ENCODE results near the gene CCDC91.
A peak's percentile ranks its signal among the peaks of the same experiment; 100 is the strongest.
"Not testable (repeated sequence)": the region's sequence is repeated elsewhere in the genome, so short reads cannot be mapped to it uniquely, and the experiment has no call there.

Gene CCDC91

GRCh38 chr12:28460420-28461130, 270.3 kb downstream of the CCDC91 start:
- peak; percentile 38 for DNase-seq (ENCODE audit: extremely low read depth, insufficient read length)
- Histone ChIP-seq H3K27me3 (replicated peaks; ENCODE audit: control insufficient read depth, insufficient read depth, low read length) (no peaks in the 10 kb centered on the region), H3K4me3 (replicated peaks; ENCODE audit: low read depth, low read length) (no peak overlapping the region), H3K36me3 (ENCODE audit: control insufficient read depth, insufficient read depth, low read length) (no peaks in the 10 kb centered on the region; the same call in 1 of the 2 replicates)
- no peak for TF ChIP-seq CTCF (IDR thresholded peaks at IDR 0.05; ENCODE audit: insufficient read depth, low read length, poor library complexity, severe bottlenecking)

- no peak for TF ChIP-seq CTCF (IDR thresholded peaks at IDR 0.05; ENCODE audit: insufficient read depth, low read length, poor library complexity, severe bottlenecking)
- DNase-seq (ENCODE audit: extremely low read depth, insufficient read length) = no peak
Observed at GRCh38 chr12:28463396-28463795, 273.1 kb downstream of the CCDC91 start.

GRCh38 chr12:28471762-28472161, 281.5 kb downstream of the CCDC91 start:
- not testable (repeated sequence) for H3K36me3 ChIP-seq (ENCODE audit: control insufficient read depth, insufficient read depth, low read length); DNase-seq (ENCODE audit: extremely low read depth, insufficient read length); H3K27me3 ChIP-seq (replicated peaks; ENCODE audit: control insufficient read depth, insufficient read depth, low read length); H3K4me3 ChIP-seq (replicated peaks; ENCODE audit: low read depth, low read length)

More at GRCh38 chr12:28463396-28463795, 273.1 kb downstream of the CCDC91 start:
- Histone ChIP-seq H3K4me3 (replicated peaks; ENCODE audit: low read depth, low read length) (no peak overlapping the region), H3K27me3 (replicated peaks; ENCODE audit: control insufficient read depth, insufficient read depth, low read length) (no peaks in the 10 kb centered on the region), H3K36me3 (ENCODE audit: control insufficient read depth, insufficient read depth, low read length) (no peaks in the 10 kb centered on the region; the same call in 1 of the 2 replicates)

DNA sequence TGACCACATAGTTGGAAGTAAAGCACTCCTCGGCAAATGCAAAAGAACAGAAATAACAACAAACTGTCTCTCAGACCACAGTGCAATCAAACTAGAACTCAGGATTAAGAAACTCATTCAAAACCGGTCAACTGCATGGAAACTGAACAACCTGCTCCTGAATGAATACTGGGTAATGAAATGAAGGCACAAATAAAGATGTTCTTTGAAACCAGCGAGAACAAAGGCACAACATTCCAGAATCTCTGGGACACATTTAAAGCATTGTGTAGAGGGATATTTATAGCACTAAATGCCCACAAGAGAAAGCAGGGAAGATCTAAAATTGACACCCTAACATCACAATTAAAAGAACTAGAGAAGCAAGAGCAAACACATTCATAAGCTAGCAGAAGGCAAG, 285.9 kb downstream of the CCDC91 start:
- H3K36me3 ChIP-seq (ENCODE audit: control insufficient read depth, insufficient read depth, low read length); H3K4me3 ChIP-seq (replicated peaks; ENCODE audit: low read depth, low read length); H3K27me3 ChIP-seq (replicated peaks; ENCODE audit: control insufficient read depth, insufficient read depth, low read length); DNase-seq (ENCODE audit: extremely low read depth, insufficient read length): not testable (repeated sequence)

GRCh38 chr12:28479097-28479496, 288.8 kb downstream of the CCDC91 start:
- not testable (repeated sequence) for H3K27me3 ChIP-seq (replicated peaks; ENCODE audit: control insufficient read depth, insufficient read depth, low read length); H3K4me3 ChIP-seq (replicated peaks; ENCODE audit: low read depth, low read length); DNase-seq (ENCODE audit: extremely low read depth, insufficient read length); H3K36me3 ChIP-seq (ENCODE audit: control insufficient read depth, insufficient read depth, low read length)

GRCh38 chr12:28479683-28480082, 289.4 kb downstream of the CCDC91 start:
- Histone ChIP-seq H3K4me3 (replicated peaks; ENCODE audit: low read depth, low read length) (no peak overlapping the region), H3K27me3 (replicated peaks; ENCODE audit: control insufficient read depth, insufficient read depth, low read length) (no peaks in the 10 kb centered on the region)
- no peak for TF ChIP-seq CTCF (IDR thresholded peaks at IDR 0.05; ENCODE audit: insufficient read depth, low read length, poor library complexity, severe bottlenecking)

DNA sequence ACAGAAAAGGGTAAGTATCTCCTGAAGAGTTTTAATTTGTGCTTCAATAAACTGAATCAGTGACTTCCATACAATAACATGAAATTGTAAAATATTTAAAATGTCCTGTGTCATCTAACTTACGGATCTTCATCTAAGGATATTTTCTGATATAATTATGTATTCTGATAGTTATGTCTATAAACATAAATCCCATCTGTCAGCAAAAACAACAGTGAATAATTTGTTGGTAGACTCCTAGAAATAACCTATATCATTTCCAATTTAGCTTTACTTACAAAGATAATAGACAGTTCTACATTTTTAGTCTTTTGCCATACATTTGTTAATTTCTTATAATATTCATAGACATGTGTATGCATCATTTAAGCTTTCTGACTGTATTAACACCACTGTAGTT, 293.9 kb downstream of the CCDC91 start:
- no peak for TF ChIP-seq CTCF (IDR thresholded peaks at IDR 0.05; ENCODE audit: insufficient read depth, low read length, poor library complexity, severe bottlenecking)
- Histone ChIP-seq H3K27me3 (replicated peaks; ENCODE audit: control insufficient read depth, insufficient read depth, low read length) (no peaks in the 10 kb centered on the region), H3K4me3 (replicated peaks; ENCODE audit: low read depth, low read length) (no peak overlapping the region), H3K36me3 (ENCODE audit: control insufficient read depth, insufficient read depth, low read length) (no peaks in the 10 kb centered on the region)
- no peak for DNase-seq (ENCODE audit: extremely low read depth, insufficient read length)

More at GRCh38 chr12:28479683-28480082, 289.4 kb downstream of the CCDC91 start:
- no peak for DNase-seq (ENCODE audit: extremely low read depth, insufficient read length)
- H3K36me3 ChIP-seq (ENCODE audit: control insufficient read depth, insufficient read depth, low read length) = no peaks in the 10 kb centered on the region

All from GM06990 (cell line).